ENCODE results near the gene PTH2. TPM values are rescaled to one million over a fixed set of nuclear protein-coding genes. Genes with fewer than 3 reads are reported as not detected.
"Not testable (repeated sequence)": the region's sequence is repeated elsewhere in the genome, so short reads cannot be mapped to it uniquely, and the experiment has no call there.

The PTH2 gene
- total RNA-seq, 1 donor from 2014 or later, result not detected

- no peak for DNase-seq
These were observed 44.7 kb downstream of the PTH2 start for GRCh38 chr19:49378512-49378911.

- DNase-seq, result no peak
These were observed 48.4 kb downstream of the PTH2 start for GRCh38 chr19:49374665-49375434.

- not testable (repeated sequence) for DNase-seq
These were observed 50.1 kb downstream of the PTH2 start for GRCh38 chr19:49373174-49373573.

Other genes starting within 250 kb of the PTH2 start
- 0.51 TPM for gene SLC6A16, start 98.2 kb downstream of the PTH2 start, total RNA-seq
- 2.3 TPM for gene CD37, start 88.0 kb downstream of the PTH2 start, total RNA-seq
- 30.9 TPM for gene TEAD2, start 61.0 kb downstream of the PTH2 start, total RNA-seq
- not detected for gene DKKL1, start 59.6 kb downstream of the PTH2 start, total RNA-seq
- gene KASH5, start 35.2 kb downstream of the PTH2 start, total RNA-seq, result not detected
- gene GFY, start 1.9 kb upstream of the PTH2 start, total RNA-seq, result not detected
- gene SLC17A7, start 18.1 kb upstream of the PTH2 start, total RNA-seq, result 1.4 TPM
- 58.3 TPM for gene PIH1D1, start 28.4 kb upstream of the PTH2 start, total RNA-seq
- 34.6 TPM for gene ALDH16A1, start 29.8 kb upstream of the PTH2 start, total RNA-seq
- 2.5 TPM for gene FLT3LG, start 50.8 kb upstream of the PTH2 start, total RNA-seq
- 1,944 TPM for gene RPL13A, start 64.2 kb upstream of the PTH2 start, total RNA-seq
- 5,071 TPM for gene RPS11, start 73.0 kb upstream of the PTH2 start, total RNA-seq
- 122 TPM for gene FCGRT, start 89.2 kb upstream of the PTH2 start, total RNA-seq
- gene RCN3, start 104.6 kb upstream of the PTH2 start, total RNA-seq, result 41.4 TPM
- 47.6 TPM for gene NOSIP, start 157.1 kb upstream of the PTH2 start, total RNA-seq
- gene PRRG2, start 157.9 kb upstream of the PTH2 start, total RNA-seq, result 3.4 TPM
- gene PRR12, start 167.7 kb upstream of the PTH2 start, total RNA-seq, result 9.4 TPM
- 15.5 TPM for gene RRAS, start 216.7 kb upstream of the PTH2 start, total RNA-seq
- gene SCAF1, start 218.8 kb upstream of the PTH2 start, total RNA-seq, result 19.5 TPM
- 44.0 TPM for gene IRF3, start 242.4 kb upstream of the PTH2 start, total RNA-seq
- gene BCL2L12, start 242.5 kb upstream of the PTH2 start, total RNA-seq, result 10.9 TPM

Data from tongue (tissue), 2 donors.